HepG2 (cell line): ENCODE data around the gene OGFOD3. TPM values are rescaled to one million over a fixed set of nuclear protein-coding genes. Genes with fewer than 3 reads are reported as not detected.

Experiments used
- DBP ChIP-seq: sonication (generic); formaldehyde crosslinking; IDR thresholded peaks from 2 replicates; pipeline ENCODE4 v1.4.0; 2020; ENCODE audit warnings: missing genetic modification reagents; ENCODE audit errors: not compliant biosample characterization
- E2F1 ChIP-seq: sonication (generic); formaldehyde crosslinking; IDR thresholded peaks from 2 replicates; pipeline ENCODE4 v1.5.0; 2020; ENCODE audit warnings: missing genetic modification reagents
- HES4 ChIP-seq: sonication (generic); formaldehyde crosslinking; IDR thresholded peaks from 2 replicates; pipeline ENCODE4 v1.9.0; 2021; ENCODE audit warnings: mild to moderate bottlenecking, missing genetic modification reagents, borderline replicate concordance
- HMGXB4 ChIP-seq, 2 experiments: sonication (generic) in 1 of 2; formaldehyde crosslinking in 1 of 2; IDR thresholded peaks; 2 replicates each; pipeline versions ENCODE4 v1.4.0 to v1.6.1; 2018 to 2020; ENCODE audit warnings: missing genetic modification reagents in 2 of 2, borderline replicate concordance in 1 of 2, low read depth in 1 of 2, mild to moderate bottlenecking in 1 of 2, missing biosample characterization in 1 of 2
- KAT2B ChIP-seq: fragments of 150-350 bp; IDR thresholded peaks from 2 replicates; pipeline ENCODE4 v1.6.1; 2014; ENCODE audit warnings: low read depth, low read length, borderline replicate concordance
- KAT7 ChIP-seq: IDR thresholded peaks from 2 replicates; pipeline ENCODE4 v1.6.1; 2018; ENCODE audit warnings: borderline replicate concordance, missing compliant biosample characterization
- KDM3A ChIP-seq: IDR thresholded peaks from 2 replicates; pipeline ENCODE4 v1.6.1; 2018; ENCODE audit warnings: low read depth, missing compliant biosample characterization
- MED1 ChIP-seq: sonication (generic); formaldehyde crosslinking; IDR thresholded peaks from 2 replicates; pipeline ENCODE4 v1.4.0; 2020; ENCODE audit warnings: missing genetic modification reagents
- MIER3 ChIP-seq: IDR thresholded peaks from 2 replicates; pipeline ENCODE4 v1.6.1; 2016; ENCODE audit warnings: missing compliant biosample characterization, borderline replicate concordance
- MTA1 ChIP-seq: sonication (generic); formaldehyde crosslinking; IDR thresholded peaks from 2 replicates; pipeline ENCODE4 v1.4.0; 2020; ENCODE audit warnings: missing genetic modification reagents, mild to moderate bottlenecking, borderline replicate concordance
- POLR2AphosphoS2 ChIP-seq: IDR thresholded peaks from 2 replicates; pipeline ENCODE4 v1.6.1; 2011; ENCODE audit warnings: low read depth, low read length, improper control_type of control experiment
- POLR2AphosphoS5 ChIP-seq: IDR thresholded peaks from 2 replicates; pipeline ENCODE4 v1.6.1; 2012; ENCODE audit warnings: low read depth, low read length
- SNAPC2 ChIP-seq: sonication (generic); formaldehyde crosslinking; IDR thresholded peaks from 2 replicates; pipeline ENCODE4 v1.8.1; 2022; ENCODE audit warnings: mild to moderate bottlenecking, missing genetic modification reagents
- TAF1 ChIP-seq: sonication (generic); formaldehyde crosslinking; IDR thresholded peaks from 2 replicates; pipeline ENCODE4 v1.4.0; 2020; ENCODE audit warnings: missing genetic modification reagents
- TBL1XR1 ChIP-seq: fragments of 150-350 bp; IDR thresholded peaks from 2 replicates; pipeline ENCODE4 v1.6.1; 2014; ENCODE audit warnings: borderline replicate concordance, low read length; ENCODE audit not compliant: partially characterized antibody
- TCF12 ChIP-seq, 2 experiments: fragments of 450-650 bp in 1 of 2; sonication (generic) in 1 of 2; formaldehyde crosslinking in 1 of 2; IDR thresholded peaks; 2 replicates each; pipeline versions ENCODE4 v1.6.1 to v1.8.0; 2017 to 2022; ENCODE audit warnings: antibody characterized with exemption in 1 of 2, mild to moderate bottlenecking in 1 of 2, missing genetic modification reagents in 1 of 2, moderate library complexity in 1 of 2
- TP53 ChIP-seq: sonication (generic); formaldehyde crosslinking; conservative IDR thresholded peaks from 2 replicates; pipeline ENCODE4 v1.4.0; 2020; ENCODE audit warnings: missing genetic modification reagents
- ZBTB34 ChIP-seq: sonication (generic); formaldehyde crosslinking; IDR thresholded peaks from 2 replicates; pipeline ENCODE4 v1.8.0; 2022; ENCODE audit warnings: mild to moderate bottlenecking, missing genetic modification reagents
- ZBTB38 ChIP-seq: sonication (generic); formaldehyde crosslinking; IDR thresholded peaks from 2 replicates; pipeline ENCODE4 v1.5.1; 2020; ENCODE audit warnings: mild to moderate bottlenecking, missing genetic modification reagents
- ZNF143 ChIP-seq: sonication (generic); formaldehyde crosslinking; IDR thresholded peaks from 2 replicates; pipeline ENCODE4 v1.4.0; 2020; ENCODE audit warnings: missing genetic modification reagents
- ZNF256 ChIP-seq: sonication (generic); formaldehyde crosslinking; conservative IDR thresholded peaks from 2 replicates; pipeline ENCODE4 v1.4.0; 2020; ENCODE audit warnings: missing genetic modification reagents
- ZNF33B ChIP-seq: sonication (generic); formaldehyde crosslinking; IDR thresholded peaks from 2 replicates; pipeline ENCODE4 v1.5.1; 2020; ENCODE audit warnings: mild to moderate bottlenecking, missing genetic modification reagents
- ZNF557 ChIP-seq: sonication (generic); formaldehyde crosslinking; IDR thresholded peaks from 2 replicates; pipeline ENCODE4 v1.4.0; 2020; ENCODE audit warnings: missing genetic modification reagents
- ZNF746 ChIP-seq: sonication (generic); formaldehyde crosslinking; IDR thresholded peaks from 2 replicates; pipeline ENCODE4 v1.8.0; 2022; ENCODE audit warnings: mild to moderate bottlenecking, missing genetic modification reagents
- ZSCAN22 ChIP-seq: sonication (generic); formaldehyde crosslinking; IDR thresholded peaks from 2 replicates; pipeline ENCODE4 v1.4.0; 2020; ENCODE audit warnings: mild to moderate bottlenecking, missing genetic modification reagents
- ZSCAN9 ChIP-seq: IDR thresholded peaks from 2 replicates; pipeline ENCODE4 v1.6.1; 2016; ENCODE audit warnings: borderline replicate concordance
- polyA plus RNA-seq, 8 experiments: library from polyadenylated mRNA; depleted of rRNA in 3 of 8; stranded (reverse) in 7 of 8; unstranded in 1 of 8; fragments of >200 nt; fragmentation: Illumina TruSeq in 4 of 8; extraction: Trizol in 4 of 8; gene quantifications; 2 replicates each; pipeline versions ENCODE4 v1.2.1 to v1.2.3, GENCODE V29; 2011 to 2016; ENCODE audit warnings: low read depth in 4 of 8, missing spikeins in 1 of 8, mixed read lengths in 1 of 8; ENCODE audit not compliant: insufficient read depth in 1 of 8
- total RNA-seq, 5 experiments: library from RNA; depleted of rRNA; stranded (reverse); fragments of >200 nt; fragmentation: Illumina TruSeq; extraction: Trizol; gene quantifications; 2 replicates each; pipeline ENCODE4 v1.2.3, GENCODE V29; 2016; ENCODE audit warnings: low read depth in 1 of 5

Gene OGFOD3
- total and polyA plus RNA-seq, 2 of the 13 experiments (the other 11 are each of a cell fraction or from before 2014, with no cell fraction given) = 40.0 to 42.1 TPM

GRCh38 chr17:82342361-82343079, 75.9 kb downstream of the OGFOD3 start (continued):
- TF ChIP-seq ZBTB34 (CRISPR knock-in tag) = no peak
- TF ChIP-seq TBL1XR1 = no peak
- TF ChIP-seq TP53 (CRISPR knock-in tag) = no peak
- peak; percentile 13; the same call in 1 of the 2 replicates for TF ChIP-seq POLR2AphosphoS5
- no peak for TF ChIP-seq DBP
- TF ChIP-seq SNAPC2 = no peak
- no peak for TF ChIP-seq TCF12 (IDR thresholded peaks at IDR 0.05)
- no peak for TF ChIP-seq TCF12 (CRISPR knock-in tag; IDR thresholded peaks at IDR 0.05)
- TF ChIP-seq ZBTB38 (CRISPR knock-in tag) = peak; percentile 85; the same call in 1 of the 2 replicates
- no peak for TF ChIP-seq POLR2AphosphoS2
- TF ChIP-seq MTA1 (CRISPR knock-in tag) = peak; percentile 75; the same call in 1 of the 2 replicates
- TF ChIP-seq ZNF557 (CRISPR knock-in tag) = no peak
- 0 out of 4 replicates have a peak, but pooled peaks of 1 of the 2 experiments have one; percentile 21 for TF ChIP-seq HMGXB4 (CRISPR knock-in tag; IDR thresholded peaks at IDR 0.05; ENCODE audit: borderline replicate concordance in 1 of 2, low read depth in 1 of 2)
- TF ChIP-seq MIER3 = no peak
- TF ChIP-seq TAF1 (CRISPR knock-in tag) = no peak
- no peak for TF ChIP-seq E2F1 (CRISPR knock-in tag)
- no peak for TF ChIP-seq MED1 (CRISPR knock-in tag)
- no peak for TF ChIP-seq ZSCAN22
- TF ChIP-seq ZSCAN9 (CRISPR knock-in tag) = no peak
- TF ChIP-seq KAT7 (CRISPR knock-in tag) = no peak
- TF ChIP-seq ZNF256 (CRISPR knock-in tag) = no peak
- TF ChIP-seq KDM3A (CRISPR knock-in tag) = no peak
- TF ChIP-seq HES4 = no peak
- TF ChIP-seq ZNF143 (CRISPR knock-in tag) = no peak
- TF ChIP-seq ZNF33B (CRISPR knock-in tag) = no peak
- TF ChIP-seq KAT2B = no peak
- no peak for TF ChIP-seq ZNF746 (CRISPR knock-in tag)
